ENCODE measurements around the gene MOGAT3.
"Not testable (repeated sequence)": the region's sequence is repeated elsewhere in the genome, so short reads cannot be mapped to it uniquely, and the experiment has no call there.

MOGAT3 gene

GRCh38 chr7:101203740-101204738, 3.2 kb upstream of the MOGAT3 start:
- H3K27ac Mint-ChIP-seq; DNase-seq; H3K4me3 Mint-ChIP-seq; ATAC-seq (replicated peaks); H3K9me3 Mint-ChIP-seq: not testable (repeated sequence)
- H3K36me3 Mint-ChIP-seq = peaks cover 23 to 34% of the 10 kb centered on the region in 2 donors
- H3K4me1 Mint-ChIP-seq = peaks cover 15 to 37% of the 10 kb centered on the region in 2 donors
- H3K27me3 Mint-ChIP-seq = peaks cover 35 to 36% of the 10 kb centered on the region in 2 donors

- no peak overlapping the region for H3K27ac Mint-ChIP-seq
- no peaks in the 10 kb centered on the region for H3K9me3 Mint-ChIP-seq
- peaks cover 11 to 23% of the 10 kb centered on the region in 2 donors for H3K36me3 Mint-ChIP-seq
- ATAC-seq (replicated peaks) (no peak), DNase-seq (no peak)
- peaks cover 15 to 37% of the 10 kb centered on the region in 2 donors for H3K4me1 Mint-ChIP-seq
- H3K27me3 Mint-ChIP-seq = peaks cover 38 to 46% of the 10 kb centered on the region in 2 donors
- no peak overlapping the region for H3K4me3 Mint-ChIP-seq
Observed at GRCh38 chr7:101202603-101202918, 1.7 kb upstream of the MOGAT3 start.

GRCh38 chr7:101201695-101202602, 1.1 kb upstream of the MOGAT3 start:
- DNase-seq = no peak
- ATAC-seq (replicated peaks) = peak; percentile 56 to 76
- Mint-ChIP-seq H3K4me3 (peak overlapping the region in 1 of 2 donors; percentile 25), H3K27ac (no peak overlapping the region), H3K27me3 (peaks cover 38 to 51% of the 10 kb centered on the region in 2 donors), H3K4me1 (peaks cover 15 to 37% of the 10 kb centered on the region in 2 donors), H3K36me3 (peaks cover 11 to 16% of the 10 kb centered on the region in 2 donors), H3K9me3 (no peaks in the 10 kb centered on the region)

- DNase-seq (no peak), ATAC-seq (replicated peaks) (no peak)
- Mint-ChIP-seq H3K9me3 (no peaks in the 10 kb centered on the region), H3K4me3 (peak overlapping the region in 1 of 2 donors; percentile 25), H3K27me3 (peaks cover 38 to 57% of the 10 kb centered on the region in 2 donors), H3K36me3 (peaks cover 0 to 2% of the 10 kb centered on the region in 2 donors), H3K4me1 (peaks cover 8 to 29% of the 10 kb centered on the region in 2 donors), H3K27ac (no peak overlapping the region)
Observed at GRCh38 chr7:101200504-101200861, 353 bp downstream of the MOGAT3 start.

- H3K4me1 Mint-ChIP-seq = peaks cover 8 to 29% of the 10 kb centered on the region in 2 donors
- H3K4me3 Mint-ChIP-seq; H3K27ac Mint-ChIP-seq; H3K9me3 Mint-ChIP-seq; DNase-seq; ATAC-seq (replicated peaks); H3K36me3 Mint-ChIP-seq: not testable (repeated sequence)
- H3K27me3 Mint-ChIP-seq = peaks cover 42 to 63% of the 10 kb centered on the region in 2 donors
Observed at GRCh38 chr7:101199522-101199921, 1.3 kb downstream of the MOGAT3 start.

- peaks cover 5 to 24% of the 10 kb centered on the region in 2 donors for H3K4me1 Mint-ChIP-seq
- H3K4me3 Mint-ChIP-seq = no peak overlapping the region
- no peak for ATAC-seq (replicated peaks)
- no peak overlapping the region for H3K27ac Mint-ChIP-seq
- peaks cover 36 to 64% of the 10 kb centered on the region in 2 donors for H3K27me3 Mint-ChIP-seq
- DNase-seq = no peak
- no peaks in the 10 kb centered on the region for H3K9me3 Mint-ChIP-seq
- H3K36me3 Mint-ChIP-seq = no peaks in the 10 kb centered on the region
Observed at GRCh38 chr7:101198476-101198875, 2.4 kb downstream of the MOGAT3 start.

- peaks cover 5 to 22% of the 10 kb centered on the region in 2 donors for H3K4me1 Mint-ChIP-seq
- H3K27me3 Mint-ChIP-seq = peaks cover 34 to 62% of the 10 kb centered on the region in 2 donors
- H3K27ac Mint-ChIP-seq = no peak overlapping the region
- H3K9me3 Mint-ChIP-seq = no peaks in the 10 kb centered on the region
- no peak for ATAC-seq (replicated peaks)
- no peak overlapping the region for H3K4me3 Mint-ChIP-seq
- DNase-seq = no peak
- no peaks in the 10 kb centered on the region for H3K36me3 Mint-ChIP-seq
Observed at GRCh38 chr7:101197991-101198390, 2.8 kb downstream of the MOGAT3 start.

- Mint-ChIP-seq H3K4me3 (no peak overlapping the region), H3K36me3 (no peaks in the 10 kb centered on the region), H3K27me3 (peaks cover 19 to 44% of the 10 kb centered on the region in 2 donors), H3K9me3 (no peaks in the 10 kb centered on the region), H3K27ac (no peak overlapping the region), H3K4me1 (peaks cover 3 to 13% of the 10 kb centered on the region in 2 donors)
- DNase-seq (no peak), ATAC-seq (replicated peaks) (no peak)
Observed at GRCh38 chr7:101195884-101196283, 5.0 kb downstream of the MOGAT3 start.

- H3K9me3 Mint-ChIP-seq = no peaks in the 10 kb centered on the region
- H3K27ac Mint-ChIP-seq = no peak overlapping the region
- no peak overlapping the region for H3K4me3 Mint-ChIP-seq
- no peaks in the 10 kb centered on the region for H3K36me3 Mint-ChIP-seq
- DNase-seq (no peak), ATAC-seq (replicated peaks) (no peak)
- H3K4me1 Mint-ChIP-seq = peaks cover 8 to 15% of the 10 kb centered on the region in 2 donors
- H3K27me3 Mint-ChIP-seq = peaks cover 17 to 24% of the 10 kb centered on the region in 2 donors
Observed at GRCh38 chr7:101189109-101189508, 11.7 kb downstream of the MOGAT3 start.

GRCh38 chr7:101186844-101187428, 13.9 kb downstream of the MOGAT3 start:
- H3K27ac Mint-ChIP-seq = no peak overlapping the region
- H3K4me3 Mint-ChIP-seq = no peak overlapping the region

GRCh38 chr7:101186194-101186593, 14.6 kb downstream of the MOGAT3 start:
- Mint-ChIP-seq H3K4me1 (peaks cover 4 to 8% of the 10 kb centered on the region in 2 donors), H3K27ac (no peak overlapping the region), H3K4me3 (no peak overlapping the region), H3K36me3 (no peaks in the 10 kb centered on the region), H3K27me3 (peaks cover 29 to 37% of the 10 kb centered on the region in 2 donors), H3K9me3 (peaks cover 4 to 6% of the 10 kb centered on the region in 2 donors)
- ATAC-seq (replicated peaks) (no peak), DNase-seq (no peak)

More at GRCh38 chr7:101186844-101187428, 13.9 kb downstream of the MOGAT3 start:
- ATAC-seq (replicated peaks) (peak; percentile 61 to 77), DNase-seq (no peak)
- Mint-ChIP-seq H3K9me3 (peaks cover 4 to 6% of the 10 kb centered on the region in 2 donors), H3K4me1 (peaks cover 4 to 8% of the 10 kb centered on the region in 2 donors), H3K27me3 (peaks cover 26 to 34% of the 10 kb centered on the region in 2 donors), H3K36me3 (no peaks in the 10 kb centered on the region)

GRCh38 chr7:101185258-101185839, 15.5 kb downstream of the MOGAT3 start:
- Mint-ChIP-seq H3K36me3 (no peaks in the 10 kb centered on the region), H3K27me3 (peaks cover 36 to 45% of the 10 kb centered on the region in 2 donors), H3K9me3 (peaks cover 4 to 6% of the 10 kb centered on the region in 2 donors), H3K4me1 (peaks cover 6 to 12% of the 10 kb centered on the region in 2 donors), H3K4me3 (no peak overlapping the region), H3K27ac (no peak overlapping the region)
- ATAC-seq (replicated peaks) (no peak), DNase-seq (no peak)

GRCh38 chr7:101180130-101180755, 20.6 kb downstream of the MOGAT3 start, which contains the start of gene NAT16:
Gene NAT16 (minus strand): TSS chr7:101180293. CDS start chr7:101174807, 5,486 bp downstream.
- H3K27ac Mint-ChIP-seq = peak within 1 kb of the TSS; percentile 75
- DNase-seq (no peak), ATAC-seq (replicated peaks) (no peak)
- peaks cover 4 to 6% of the 10 kb centered on the region in 2 donors for H3K9me3 Mint-ChIP-seq
- peaks cover 8 to 19% of the 10 kb centered on the region in 2 donors for H3K4me1 Mint-ChIP-seq
- H3K27me3 Mint-ChIP-seq = peaks cover 64 to 78% of the 10 kb centered on the region in 2 donors
- H3K4me3 Mint-ChIP-seq = peak within 1 kb of the TSS; percentile 71 to 76
- peaks cover 0 to 2% of the 10 kb centered on the region in 2 donors for H3K36me3 Mint-ChIP-seq

Measured in stimulated activated naive B cell treated with anti-CD40 and anti-IgM and Interleukin-4, amounts not matched to agents 10 μg/mL and 1 μg/mL and 100 μg/mL, for 72 hours (primary cell).